ENCODE data around the gene BAZ2B. TPM values are rescaled to one million over a fixed set of nuclear protein-coding genes. Genes with fewer than 3 reads are reported as not detected.

Gene BAZ2B
- total RNA-seq, 6 experiments from 2014 or later: 18.0 to 32.8 (median 24.2) TPM

DNA sequence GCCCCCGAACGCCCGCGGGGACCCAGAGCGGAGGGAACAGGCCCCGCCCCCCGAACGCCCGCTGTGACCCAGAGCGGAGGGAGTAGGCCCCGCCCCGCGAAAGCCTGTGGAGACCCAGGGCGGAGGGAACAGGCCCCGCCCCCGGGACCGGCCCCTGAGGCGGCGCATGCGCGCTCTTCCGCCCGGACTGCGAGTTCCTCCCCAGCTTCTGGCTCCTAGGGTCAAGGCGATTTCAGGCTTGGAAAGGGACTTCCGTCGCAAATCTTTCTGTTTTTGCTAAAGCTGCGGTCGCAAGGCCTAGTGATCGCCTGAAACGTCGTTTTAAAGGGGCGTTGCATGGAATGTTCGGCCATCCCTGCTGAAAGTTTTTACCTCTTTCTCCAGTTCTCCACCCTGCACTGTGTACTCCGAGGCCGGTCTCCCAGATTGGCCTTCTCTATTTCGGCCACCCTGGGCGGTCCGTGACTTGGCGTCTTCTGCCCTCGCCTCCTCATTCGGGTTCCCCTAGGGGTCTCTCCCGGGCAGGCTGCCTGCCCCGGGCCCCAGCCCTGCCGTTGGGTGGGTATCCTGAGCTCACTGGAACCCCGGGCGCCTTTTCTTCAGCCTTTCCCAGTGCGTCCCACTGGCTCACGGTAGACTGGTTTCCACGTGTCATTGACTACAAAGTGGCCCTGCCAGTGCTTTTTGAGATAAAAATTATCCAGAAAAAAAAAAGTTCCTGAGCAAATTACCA, 329.5 kb downstream of the BAZ2B start:
- Histone ChIP-seq H3K4me3 (peak overlapping the region; percentile 92 to 97 (median 95)), H3K36me3 (no peaks in the 10 kb centered on the region), H3K9me3 (no peaks in the 10 kb centered on the region), H3K27me3 (no peaks in the 10 kb centered on the region), H3K4me1 (peaks cover 0 to 5% (median 0%) of the 10 kb centered on the region in 4 donors), H3K27ac (peak overlapping the region; percentile 76 to 87 (median 83))
- TF ChIP-seq, protein P1, sequence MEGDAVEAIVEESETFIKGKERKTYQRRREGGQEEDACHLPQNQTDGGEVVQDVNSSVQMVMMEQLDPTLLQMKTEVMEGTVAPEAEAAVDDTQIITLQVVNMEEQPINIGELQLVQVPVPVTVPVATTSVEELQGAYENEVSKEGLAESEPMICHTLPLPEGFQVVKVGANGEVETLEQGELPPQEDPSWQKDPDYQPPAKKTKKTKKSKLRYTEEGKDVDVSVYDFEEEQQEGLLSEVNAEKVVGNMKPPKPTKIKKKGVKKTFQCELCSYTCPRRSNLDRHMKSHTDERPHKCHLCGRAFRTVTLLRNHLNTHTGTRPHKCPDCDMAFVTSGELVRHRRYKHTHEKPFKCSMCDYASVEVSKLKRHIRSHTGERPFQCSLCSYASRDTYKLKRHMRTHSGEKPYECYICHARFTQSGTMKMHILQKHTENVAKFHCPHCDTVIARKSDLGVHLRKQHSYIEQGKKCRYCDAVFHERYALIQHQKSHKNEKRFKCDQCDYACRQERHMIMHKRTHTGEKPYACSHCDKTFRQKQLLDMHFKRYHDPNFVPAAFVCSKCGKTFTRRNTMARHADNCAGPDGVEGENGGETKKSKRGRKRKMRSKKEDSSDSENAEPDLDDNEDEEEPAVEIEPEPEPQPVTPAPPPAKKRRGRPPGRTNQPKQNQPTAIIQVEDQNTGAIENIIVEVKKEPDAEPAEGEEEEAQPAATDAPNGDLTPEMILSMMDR (IDR thresholded peaks at IDR 0.05): no peak
- TF ChIP-seq POLR2A (IDR thresholded peaks at IDR 0.05): peak; percentile 68
- ATAC-seq: peak; percentile 98 to 100 (median 99)
- intact Hi-C loops (cut with DNase I): no loop called here
- WGBS (ENCODE audit: insufficient coverage, low coverage, low lambda C conversion rate, missing lambda C conversion rate): 3% methylated on average over 27 of the region's 50 CpGs
- peak; percentile 100 for DNase-seq

DNA sequence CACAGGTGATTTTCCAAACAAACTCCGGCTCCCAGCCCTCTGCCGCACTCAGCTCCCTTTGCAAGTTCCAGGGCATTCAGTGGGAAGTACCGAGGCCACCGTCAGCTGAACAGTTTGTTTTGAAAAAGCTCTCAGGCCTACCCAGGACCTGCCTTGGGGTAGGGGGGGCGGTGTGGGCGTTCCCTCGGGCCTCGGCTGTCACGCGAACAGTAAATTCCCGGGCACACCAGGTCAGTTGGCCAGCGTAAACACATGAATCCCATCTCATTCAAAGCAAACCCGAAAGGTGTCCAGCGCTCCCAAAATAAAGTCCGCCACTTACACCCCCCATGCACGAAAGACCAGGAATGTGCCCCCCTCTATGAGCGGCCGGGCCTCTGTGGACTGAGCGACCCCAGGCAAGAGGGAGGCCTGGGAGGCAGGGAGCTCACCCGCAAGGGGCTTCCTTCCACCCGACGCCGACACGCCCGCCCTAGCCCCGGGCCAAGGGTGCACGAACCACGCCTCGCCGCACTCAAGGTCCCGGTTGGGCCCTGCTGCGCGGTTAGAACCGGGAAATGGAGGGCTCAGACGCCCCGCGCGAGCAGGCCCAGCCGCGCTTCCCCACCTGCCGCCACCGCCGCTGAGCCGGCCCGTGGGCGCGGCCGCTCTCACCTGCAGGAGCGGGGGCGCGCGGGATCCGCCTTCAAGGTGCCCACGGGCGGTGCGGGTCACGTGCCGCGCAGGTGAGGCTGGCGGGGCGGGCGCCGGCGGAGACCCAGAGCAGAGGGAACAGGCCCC, 330.2 kb downstream of the BAZ2B start, which contains the start of gene WDSUB1:
TSS of gene WDSUB1 (minus strand) at position 775 of the 780 bp plus-strand sequence. CDS start 3,634 bp downstream, outside the sequence.
- Histone ChIP-seq H3K4me3 (peak within 1 kb of the TSS; percentile 92 to 97 (median 95)), H3K36me3 (no peaks in the 10 kb centered on the region), H3K4me1 (peaks cover 0 to 5% (median 0%) of the 10 kb centered on the region in 4 donors), H3K27ac (peak within 1 kb of the TSS; percentile 76 to 87 (median 83)), H3K9me3 (no peaks in the 10 kb centered on the region), H3K27me3 (no peaks in the 10 kb centered on the region)
- 0% methylated on average over 22 of the region's 64 CpGs for WGBS (ENCODE audit: insufficient coverage, low coverage, low lambda C conversion rate, missing lambda C conversion rate)
- ATAC-seq (peak; percentile 44 to 56 (median 52)), DNase-seq (peak; percentile 74 to 75 (median 75))
- TF ChIP-seq POLR2A (IDR thresholded peaks at IDR 0.05): no peak
- TF ChIP-seq, protein P1 (IDR thresholded peaks at IDR 0.05): no peak
- intact Hi-C loops (cut with DNase I): no loop called here

DNA sequence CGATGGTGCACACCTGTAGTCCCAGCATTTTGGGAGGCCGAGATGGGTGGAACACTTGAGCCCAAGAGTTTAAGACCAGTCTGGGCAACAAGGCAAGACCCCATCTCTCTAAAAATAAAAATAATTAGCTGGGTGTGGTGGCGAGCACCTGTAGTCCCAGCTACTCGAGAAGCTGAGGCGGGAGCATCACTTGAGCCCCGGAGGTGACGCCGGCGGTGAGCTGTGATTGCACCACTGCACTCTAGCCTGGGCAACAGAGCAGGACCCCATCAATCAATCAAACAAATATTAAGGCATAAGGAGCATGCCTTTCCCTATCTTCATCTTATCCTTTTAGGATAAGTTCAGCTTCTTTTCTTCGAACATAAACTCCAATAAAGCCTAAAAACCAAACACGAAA, 330.9 kb downstream of the BAZ2B start:
- 76% methylated on average over 5 of the region's 11 CpGs for WGBS (ENCODE audit: insufficient coverage, low coverage, low lambda C conversion rate, missing lambda C conversion rate)
- DNase-seq (no peak), ATAC-seq (no peak)
- no peaks in the 10 kb centered on the region for H3K36me3 ChIP-seq
- H3K27me3 ChIP-seq: no peaks in the 10 kb centered on the region
- peaks cover 0 to 5% (median 0%) of the 10 kb centered on the region in 4 donors for H3K4me1 ChIP-seq
- peak overlapping the region in 2 of 3 donors; percentile 92 to 97 for H3K4me3 ChIP-seq
- intact Hi-C loops (cut with DNase I): no loop called here
- peak overlapping the region in 1 of 3 donors; percentile 87 for H3K27ac ChIP-seq
- H3K9me3 ChIP-seq: no peaks in the 10 kb centered on the region
- TF ChIP-seq POLR2A (IDR thresholded peaks at IDR 0.05): no peak
- TF ChIP-seq, protein P1 (IDR thresholded peaks at IDR 0.05): no peak

DNA sequence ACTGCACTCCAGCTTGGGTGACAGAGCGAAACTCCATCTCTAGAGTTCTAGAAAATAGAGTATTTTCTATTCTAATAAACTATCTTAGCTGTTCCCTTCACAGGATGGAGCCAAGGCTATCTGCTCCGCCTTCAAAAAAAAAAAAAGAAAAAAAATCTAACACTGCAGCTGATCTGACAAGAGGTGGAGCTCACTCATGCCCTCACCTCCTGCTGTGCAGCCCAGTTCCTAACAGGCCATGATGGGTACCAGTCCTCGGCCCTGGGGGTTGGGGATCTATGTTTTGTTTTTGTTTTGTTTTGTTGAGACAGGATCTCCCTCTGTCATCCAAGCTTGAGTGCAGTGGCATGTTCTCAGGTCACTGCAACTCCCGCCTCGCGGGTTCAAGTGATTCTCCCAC, 332.8 kb downstream of the BAZ2B start:
- TF ChIP-seq, protein P1 (IDR thresholded peaks at IDR 0.05): no peak
- TF ChIP-seq POLR2A (IDR thresholded peaks at IDR 0.05): no peak
- Histone ChIP-seq H3K9me3 (no peaks in the 10 kb centered on the region), H3K27ac (no peak overlapping the region), H3K36me3 (peaks cover 0 to 12% (median 0%) of the 10 kb centered on the region in 4 donors), H3K4me1 (peaks cover 0 to 5% (median 0%) of the 10 kb centered on the region in 4 donors), H3K27me3 (no peaks in the 10 kb centered on the region), H3K4me3 (no peak overlapping the region)
- intact Hi-C loops (cut with DNase I): no loop called here
- ATAC-seq (no peak), DNase-seq (no peak)
- WGBS (ENCODE audit: insufficient coverage, low coverage, low lambda C conversion rate, missing lambda C conversion rate): 89% methylated on average over 4 of the region's 6 CpGs

Measured in right lobe of liver (tissue), 6 donors.